HepG2 (cell line): ENCODE measurements around the gene LGALS3. TPM values are rescaled to one million over a fixed set of nuclear protein-coding genes. Genes with fewer than 3 reads are reported as not detected.

ENCODE experiments used
- ATAC-seq: fragments of 200-7000 bp; cut with Tn5 transposase; 3 replicates; pipeline ENCODE4 v1.9.1; 2020; ENCODE audit warnings: mild to moderate bottlenecking, moderate library complexity
- BruUV-seq: library from RNA; stranded (reverse); fragments of 400-500 nt; replicated peaks from 2 replicates; lab custom pipeline; 2021; lab: Mats Ljungman, UMichigan
- CTCF ChIA-PET: fragments of 300-600 bp; formaldehyde crosslinking; extraction: SDS; loops from one replicate; lab custom pipeline; 2021; ENCODE audit warnings: low total read pairs, inconsistent platforms, low intra/inter-chr PET ratio; lab: Yijun Ruan, JAX
- POLR2A ChIA-PET: fragments of 350-600 bp; sonication (Branson Sonifier 250); formaldehyde crosslinking; loops from one replicate; lab custom pipeline; 2020; ENCODE audit warnings: antibody characterized with exemption, inconsistent platforms; lab: Yijun Ruan, JAX
- DNase-seq: peaks from one replicate; pipeline ENCODE4 v3.0.0-alpha.2; 2015; ENCODE audit warnings: low spot score
- FAIRE-seq: peaks from 3 replicates; lab custom pipeline; 2011; peaks lifted over from hg19 to GRCh38; lab: Jason Lieb, UNC
- H2AFZ ChIP-seq: one replicate; pipeline ENCODE4 v1.6.1; 2011; ENCODE audit warnings: low read length, inconsistent platforms
- H3K27ac ChIP-seq: fragments of 300-600 bp; 3 replicates; pipeline ENCODE4 v1.8.0; 2011; ENCODE audit warnings: mixed run types, mild to moderate bottlenecking, mixed read lengths, low read length, inconsistent platforms; ENCODE audit not compliant: insufficient read depth; ENCODE audit errors: extremely low read length
- H3K27me3 ChIP-seq, 2 experiments: fragments of 200-600 bp in 1 of 2; 2 replicates in 1 of 2; 3 replicates in 1 of 2; pipeline versions ENCODE4 v1.6.0 to v1.8.0; 2011; ENCODE audit warnings: low read length in 2 of 2, mild to moderate bottlenecking in 2 of 2, moderate library complexity in 2 of 2, inconsistent platforms in 1 of 2; ENCODE audit not compliant: insufficient read depth in 2 of 2, control insufficient read depth in 1 of 2
- H3K36me3 ChIP-seq, 2 experiments: fragments of 200-600 bp in 1 of 2; replicated peaks in 1 of 2; 2 replicates in 1 of 2; 3 replicates in 1 of 2; pipeline versions ENCODE4 v1.5.1 to v1.8.0; 2011; ENCODE audit warnings: low read length in 2 of 2, inconsistent platforms in 1 of 2; ENCODE audit not compliant: insufficient read depth in 2 of 2, control insufficient read depth in 1 of 2
- H3K4me1 ChIP-seq: 2 replicates; pipeline ENCODE4 v1.5.1; 2012; ENCODE audit warnings: low read length, inconsistent platforms; ENCODE audit not compliant: insufficient read depth
- H3K4me2 ChIP-seq: 2 replicates; pipeline ENCODE4 v1.6.0; 2011; ENCODE audit warnings: low read depth, low read length, inconsistent platforms
- H3K4me3 ChIP-seq, 3 experiments: fragments of 200-600 bp in 1 of 3; sonication (generic), shearing (Covaris generic) in 1 of 3; replicated peaks in 1 of 3; 2 replicates each; pipeline ENCODE4 v1.5.1; 2011 to 2016; ENCODE audit warnings: low read length in 3 of 3, inconsistent platforms in 2 of 3, low read depth in 2 of 3, mild to moderate bottlenecking in 2 of 3, control low read depth in 1 of 3, mixed read lengths in 1 of 3; ENCODE audit not compliant: insufficient read depth in 1 of 3
- H3K79me2 ChIP-seq: one replicate; pipeline ENCODE4 v1.6.1; 2011; ENCODE audit warnings: low read length, inconsistent platforms; ENCODE audit not compliant: insufficient read depth
- H3K9ac ChIP-seq: 2 replicates; pipeline ENCODE4 v1.6.0; 2011; ENCODE audit warnings: mild to moderate bottlenecking, low read depth, low read length, inconsistent platforms; ENCODE audit not compliant: insufficient read depth
- H3K9me3 ChIP-seq: 2 replicates; pipeline ENCODE4 v1.5.1; 2012; ENCODE audit warnings: mild to moderate bottlenecking, low read length
- H4K20me1 ChIP-seq: 2 replicates; pipeline ENCODE4 v1.6.0; 2011; ENCODE audit warnings: inconsistent platforms, mild to moderate bottlenecking, low read length, moderate library complexity; ENCODE audit not compliant: insufficient read depth
- ISX ChIP-seq: sonication (generic); formaldehyde crosslinking; conservative IDR thresholded peaks from 2 replicates; pipeline ENCODE4 v1.5.0; 2020; ENCODE audit warnings: missing genetic modification reagents
- KDM5B ChIP-seq: sonication (generic); formaldehyde crosslinking; IDR thresholded peaks from 2 replicates; pipeline ENCODE4 v1.4.0; 2020; ENCODE audit warnings: missing genetic modification reagents, mild to moderate bottlenecking, borderline replicate concordance
- MNT ChIP-seq: fragments of 450-650 bp; IDR thresholded peaks from 2 replicates; pipeline ENCODE4 v1.6.1; 2016
- NCOA5 ChIP-seq: sonication (generic); formaldehyde crosslinking; IDR thresholded peaks from 2 replicates; pipeline ENCODE4 v1.4.0; 2020; ENCODE audit warnings: missing genetic modification reagents
- NONO ChIP-seq, 2 experiments: fragments of 450-650 bp in 1 of 2; sonication (generic) in 1 of 2; formaldehyde crosslinking in 1 of 2; IDR thresholded peaks in 1 of 2; conservative IDR thresholded peaks in 1 of 2; 2 replicates each; pipeline versions ENCODE4 v1.6.1 to v1.8.0; 2017 to 2022; ENCODE audit warnings: mild to moderate bottlenecking in 1 of 2, missing genetic modification reagents in 1 of 2, moderate library complexity in 1 of 2
- POGZ ChIP-seq: sonication (generic); formaldehyde crosslinking; IDR thresholded peaks from 2 replicates; pipeline ENCODE4 v1.4.0; 2020; ENCODE audit warnings: mild to moderate bottlenecking, missing genetic modification reagents
- RBFOX2 ChIP-seq: fragments of 200-400 bp; formaldehyde crosslinking; IDR thresholded peaks from 2 replicates; pipeline ENCODE4 v1.6.1; 2017; ENCODE audit warnings: low read depth, mild to moderate bottlenecking, low read length
- RFX1 ChIP-seq: fragments of 450-650 bp; IDR thresholded peaks from 2 replicates; pipeline ENCODE4 v1.6.1; 2017
- SMAD3 ChIP-seq: sonication (generic); formaldehyde crosslinking; IDR thresholded peaks from 2 replicates; pipeline ENCODE4 v1.4.0; 2020; ENCODE audit warnings: missing genetic modification reagents
- SNAPC2 ChIP-seq: sonication (generic); formaldehyde crosslinking; IDR thresholded peaks from 2 replicates; pipeline ENCODE4 v1.8.1; 2022; ENCODE audit warnings: mild to moderate bottlenecking, missing genetic modification reagents
- SSRP1 ChIP-seq: IDR thresholded peaks from 2 replicates; pipeline ENCODE4 v1.6.1; 2016; ENCODE audit warnings: control low read depth
- TFDP1 ChIP-seq: IDR thresholded peaks from 2 replicates; pipeline ENCODE4 v1.6.1; 2016; ENCODE audit warnings: missing compliant biosample characterization, missing genetic modification reagents, borderline replicate concordance
- TGIF2 ChIP-seq: IDR thresholded peaks from 2 replicates; pipeline ENCODE4 v1.6.1; 2016; ENCODE audit warnings: control low read depth, missing compliant biosample characterization
- ZBTB3 ChIP-seq: sonication (generic); formaldehyde crosslinking; IDR thresholded peaks from 2 replicates; pipeline ENCODE4 v1.4.0; 2020; ENCODE audit warnings: low read depth, mild to moderate bottlenecking, moderate library complexity, missing genetic modification reagents, borderline replicate concordance
- ZNF121 ChIP-seq: sonication (generic); formaldehyde crosslinking; IDR thresholded peaks from 2 replicates; pipeline ENCODE4 v1.5.0; 2020; ENCODE audit warnings: mild to moderate bottlenecking, missing genetic modification reagents
- ZNF224 ChIP-seq: sonication (generic); formaldehyde crosslinking; IDR thresholded peaks from 2 replicates; pipeline ENCODE4 v1.5.0; 2020; ENCODE audit warnings: mild to moderate bottlenecking, missing genetic modification reagents
- ZNF234 ChIP-seq: sonication (generic); formaldehyde crosslinking; conservative IDR thresholded peaks from 2 replicates; pipeline ENCODE4 v1.5.1; 2020; ENCODE audit warnings: mild to moderate bottlenecking, missing genetic modification reagents
- ZNF281 ChIP-seq: sonication (generic); formaldehyde crosslinking; IDR thresholded peaks from 2 replicates; pipeline ENCODE4 v1.4.0; 2020; ENCODE audit warnings: missing genetic modification reagents, borderline replicate concordance
- ZNF510 ChIP-seq: sonication (generic); formaldehyde crosslinking; IDR thresholded peaks from 2 replicates; pipeline ENCODE4 v1.4.0; 2020; ENCODE audit warnings: low read depth, mild to moderate bottlenecking, missing genetic modification reagents
- ZNF549 ChIP-seq: sonication (generic); formaldehyde crosslinking; IDR thresholded peaks from 2 replicates; pipeline ENCODE4 v1.5.0; 2020; ENCODE audit warnings: missing genetic modification reagents
- ZNF713 ChIP-seq: sonication (generic); formaldehyde crosslinking; IDR thresholded peaks from 2 replicates; pipeline ENCODE4 v1.4.0; 2020; ENCODE audit warnings: mild to moderate bottlenecking, missing genetic modification reagents
- ZNF768 ChIP-seq: sonication (generic); formaldehyde crosslinking; IDR thresholded peaks from 2 replicates; pipeline ENCODE4 v1.4.0; 2020; ENCODE audit warnings: missing genetic modification reagents
- WGBS: methylation state at CpG from one replicate; pipeline ENCODE4 v1.1.6; 2017; ENCODE audit warnings: low lambda C conversion rate; 5-methylcytosine and 5-hydroxymethylcytosine counted together
- in situ Hi-C: cut with HindIII; loops from 2 replicates; pipeline ENCODE4 v1.10.0; 2017; ENCODE audit warnings: low pct_unique_long_range_greater_than_20kb; ENCODE audit not compliant: extremely low pct_ligation_motif_present
- intact Hi-C: fragments of 100-400 bp; cut with micrococcal nuclease; formaldehyde crosslinking; loops from one replicate; pipeline ENCODE4 v1.10.0; 2022; ENCODE audit not compliant: unreplicated experiment
- polyA plus RNA-seq, 8 experiments: library from polyadenylated mRNA; depleted of rRNA in 3 of 8; stranded (reverse) in 7 of 8; unstranded in 1 of 8; fragments of >200 nt; fragmentation: Illumina TruSeq in 4 of 8; extraction: Trizol in 4 of 8; gene quantifications; 2 replicates each; pipeline versions ENCODE4 v1.2.1 to v1.2.3, GENCODE V29; 2011 to 2016; ENCODE audit warnings: low read depth in 4 of 8, missing spikeins in 1 of 8, mixed read lengths in 1 of 8; ENCODE audit not compliant: insufficient read depth in 1 of 8
- total RNA-seq, 5 experiments: library from RNA; depleted of rRNA; stranded (reverse); fragments of >200 nt; fragmentation: Illumina TruSeq; extraction: Trizol; gene quantifications; 2 replicates each; pipeline ENCODE4 v1.2.3, GENCODE V29; 2016; ENCODE audit warnings: low read depth in 1 of 5

The LGALS3 gene
- total and polyA plus RNA-seq, 2 of the 13 experiments (the other 11 are each of a cell fraction or from before 2014, with no cell fraction given): 5.0 to 97.4 TPM

GRCh38 chr14:55102141-55102621 is 26.9 kb upstream of the LGALS3 start:
- H3K4me2 ChIP-seq: peak overlapping the region; percentile 83
- ATAC-seq: peak; percentile 39
- FAIRE-seq: peak; percentile 32
- CTCF ChIA-PET: no interaction called here
- intact Hi-C loops: loop anchor here (2.0 kb wide), 1 partner anchor 27 kb away; the partner anchor contains the start of gene LGALS3
- H3K27ac ChIP-seq: peak overlapping the region; percentile 89
- H3K4me3 ChIP-seq: peak overlapping the region; percentile 56 to 71 (median 64)
- no peaks in the 10 kb centered on the region for H3K79me2 ChIP-seq
- in situ Hi-C loops: no loop called here
- POLR2A ChIA-PET: interaction anchor here (0.8 to 2.8 kb wide), 12 partner anchors 9 to 75 kb away, joined by 3 to 19 read pairs (median 5); partner anchors contain the start of genes LGALS3, MAPK1IP1L, SOCS4 and WDHD1
- H3K9me3 ChIP-seq: no peaks in the 10 kb centered on the region
- no TSS peak for BruUV-seq
- WGBS: 4% methylated on average over 7 of the region's 7 CpGs
- peak; percentile 54 for DNase-seq
- no peaks in the 10 kb centered on the region for H3K27me3 ChIP-seq
- H3K4me1 ChIP-seq: peaks cover 48% of the 10 kb centered on the region
- no peaks in the 10 kb centered on the region for H4K20me1 ChIP-seq
- H3K36me3 ChIP-seq: no peaks in the 10 kb centered on the region
- H3K9ac ChIP-seq: peak overlapping the region; percentile 78
- H2AFZ ChIP-seq: peak overlapping the region; percentile 70
- TF ChIP-seq ZNF224 (CRISPR knock-in tag) (no peak), POGZ (CRISPR knock-in tag) (no peak), KDM5B (CRISPR knock-in tag) (no peak), RBFOX2 (no peak), SSRP1 (CRISPR knock-in tag) (no peak), TFDP1 (CRISPR knock-in tag) (no peak), ZNF549 (CRISPR knock-in tag) (no peak), SMAD3 (no peak), RFX1 (no peak), ISX (CRISPR knock-in tag) (no peak), TGIF2 (no peak), MNT (no peak), ZNF234 (CRISPR knock-in tag) (no peak), ZNF510 (CRISPR knock-in tag) (no peak), NONO (IDR thresholded peaks at IDR 0.05) (no peak), NONO (CRISPR knock-in tag; conservative IDR thresholded peaks at IDR 0.05) (no peak), SNAPC2 (CRISPR knock-in tag) (no peak), ZNF281 (CRISPR knock-in tag) (0 out of 2 replicates have a peak, but pooled peaks have one; percentile 1), ZBTB3 (no peak), ZNF713 (CRISPR knock-in tag) (no peak), ZNF121 (no peak), NCOA5 (no peak), ZNF768 (no peak)
